ENCODE results near the gene BSND.

The BSND gene

DNA sequence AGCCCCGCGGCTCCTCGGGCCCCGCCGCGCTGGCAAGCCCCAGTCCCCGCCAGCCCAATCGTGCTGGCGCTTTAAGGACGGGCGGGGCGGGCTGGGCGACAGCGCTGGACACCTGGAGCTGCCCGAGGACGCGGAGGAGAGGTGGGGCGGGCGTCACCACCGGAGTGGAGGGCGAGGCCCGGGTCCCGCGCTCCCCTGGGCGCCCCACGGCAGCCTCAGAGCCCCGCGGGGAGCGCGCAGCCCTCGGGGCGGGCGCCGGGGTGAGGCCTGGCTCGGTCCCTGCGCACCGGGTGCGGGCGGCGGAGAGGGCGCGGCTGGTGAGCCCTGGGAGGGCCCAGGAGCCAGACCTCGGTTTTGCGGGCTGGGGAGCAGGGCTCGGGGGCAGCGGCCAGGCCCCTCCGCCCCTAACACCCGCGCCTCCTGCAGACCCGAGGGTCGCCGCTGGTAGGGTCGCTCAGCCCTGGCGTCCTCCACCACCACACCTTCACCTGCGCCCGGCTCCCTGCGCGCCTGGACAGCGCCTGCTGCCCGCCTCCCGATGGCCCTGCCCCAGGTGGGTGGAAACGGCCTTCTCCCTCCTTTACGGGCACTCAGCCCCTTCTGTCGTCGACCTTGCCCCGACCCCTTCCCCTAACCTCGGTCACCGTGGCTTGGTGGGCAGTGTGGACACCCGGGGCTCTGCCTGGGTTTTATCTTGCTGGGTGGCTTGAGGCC lies 18.0 kb upstream of the BSND start, which contains the start of gene TMEM61:
TMEM61 (plus strand) TSS at position 101 of the 714 bp plus-strand sequence; CDS start at position 539, 438 bp downstream.
- peak; percentile 38 for DNase-seq (ENCODE audit: low read depth)
- TF ChIP-seq, protein P1, sequence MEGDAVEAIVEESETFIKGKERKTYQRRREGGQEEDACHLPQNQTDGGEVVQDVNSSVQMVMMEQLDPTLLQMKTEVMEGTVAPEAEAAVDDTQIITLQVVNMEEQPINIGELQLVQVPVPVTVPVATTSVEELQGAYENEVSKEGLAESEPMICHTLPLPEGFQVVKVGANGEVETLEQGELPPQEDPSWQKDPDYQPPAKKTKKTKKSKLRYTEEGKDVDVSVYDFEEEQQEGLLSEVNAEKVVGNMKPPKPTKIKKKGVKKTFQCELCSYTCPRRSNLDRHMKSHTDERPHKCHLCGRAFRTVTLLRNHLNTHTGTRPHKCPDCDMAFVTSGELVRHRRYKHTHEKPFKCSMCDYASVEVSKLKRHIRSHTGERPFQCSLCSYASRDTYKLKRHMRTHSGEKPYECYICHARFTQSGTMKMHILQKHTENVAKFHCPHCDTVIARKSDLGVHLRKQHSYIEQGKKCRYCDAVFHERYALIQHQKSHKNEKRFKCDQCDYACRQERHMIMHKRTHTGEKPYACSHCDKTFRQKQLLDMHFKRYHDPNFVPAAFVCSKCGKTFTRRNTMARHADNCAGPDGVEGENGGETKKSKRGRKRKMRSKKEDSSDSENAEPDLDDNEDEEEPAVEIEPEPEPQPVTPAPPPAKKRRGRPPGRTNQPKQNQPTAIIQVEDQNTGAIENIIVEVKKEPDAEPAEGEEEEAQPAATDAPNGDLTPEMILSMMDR (IDR thresholded peaks at IDR 0.05; ENCODE audit: insufficient read depth, low read depth, low read length, missing control alignments): no peak
- H3K4me3 ChIP-seq (ENCODE audit: low read length): peak within 1 kb of the TSS; percentile 39

DNA sequence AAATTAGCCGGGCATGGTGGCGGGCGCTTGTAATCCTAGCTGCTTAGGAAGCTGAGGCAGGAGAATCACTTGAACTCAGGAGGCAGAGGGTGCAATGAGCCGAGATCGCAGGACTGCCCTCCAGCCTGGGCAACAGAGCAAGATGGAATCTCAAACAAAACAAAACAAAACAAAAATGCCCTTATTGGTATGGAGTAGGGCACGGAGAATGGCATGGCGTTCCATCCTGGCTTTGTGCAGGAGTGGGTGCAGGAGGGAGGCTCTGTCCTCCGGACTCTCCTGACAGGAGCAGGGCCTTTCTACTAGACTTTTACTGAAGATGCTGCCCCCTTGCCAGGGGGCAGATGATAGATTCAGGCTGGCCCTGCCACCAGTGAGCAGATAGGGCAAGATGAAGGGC lies 17.3 kb upstream of the BSND start:
- H3K4me3 ChIP-seq (ENCODE audit: low read length): no peak overlapping the region
- TF ChIP-seq, protein P1 (IDR thresholded peaks at IDR 0.05; ENCODE audit: insufficient read depth, low read depth, low read length, missing control alignments): no peak
- DNase-seq (ENCODE audit: low read depth): no peak

DNA sequence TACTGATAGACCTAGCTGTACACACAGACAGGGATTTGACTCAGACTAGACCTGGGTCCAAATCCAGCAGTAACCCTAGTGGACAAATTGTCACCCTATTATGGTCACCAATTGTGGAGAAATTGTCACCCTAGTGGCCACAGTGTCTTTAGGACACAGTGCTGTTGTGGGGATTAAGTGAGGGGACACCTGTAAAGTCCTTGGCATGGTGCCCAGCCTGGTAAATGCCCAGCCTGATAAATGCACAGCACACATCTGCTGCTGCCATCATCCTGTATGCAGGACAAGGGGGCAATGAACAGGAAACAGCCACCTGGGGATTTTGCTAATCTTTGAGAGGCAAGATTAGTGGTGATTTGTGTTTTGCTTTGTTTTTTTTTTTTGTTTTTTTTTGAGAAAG lies 16.0 kb upstream of the BSND start:
- TF ChIP-seq, protein P1 (IDR thresholded peaks at IDR 0.05; ENCODE audit: insufficient read depth, low read depth, low read length, missing control alignments): no peak
- no peak for DNase-seq (ENCODE audit: low read depth)
- H3K4me3 ChIP-seq (ENCODE audit: low read length): no peak overlapping the region

DNA sequence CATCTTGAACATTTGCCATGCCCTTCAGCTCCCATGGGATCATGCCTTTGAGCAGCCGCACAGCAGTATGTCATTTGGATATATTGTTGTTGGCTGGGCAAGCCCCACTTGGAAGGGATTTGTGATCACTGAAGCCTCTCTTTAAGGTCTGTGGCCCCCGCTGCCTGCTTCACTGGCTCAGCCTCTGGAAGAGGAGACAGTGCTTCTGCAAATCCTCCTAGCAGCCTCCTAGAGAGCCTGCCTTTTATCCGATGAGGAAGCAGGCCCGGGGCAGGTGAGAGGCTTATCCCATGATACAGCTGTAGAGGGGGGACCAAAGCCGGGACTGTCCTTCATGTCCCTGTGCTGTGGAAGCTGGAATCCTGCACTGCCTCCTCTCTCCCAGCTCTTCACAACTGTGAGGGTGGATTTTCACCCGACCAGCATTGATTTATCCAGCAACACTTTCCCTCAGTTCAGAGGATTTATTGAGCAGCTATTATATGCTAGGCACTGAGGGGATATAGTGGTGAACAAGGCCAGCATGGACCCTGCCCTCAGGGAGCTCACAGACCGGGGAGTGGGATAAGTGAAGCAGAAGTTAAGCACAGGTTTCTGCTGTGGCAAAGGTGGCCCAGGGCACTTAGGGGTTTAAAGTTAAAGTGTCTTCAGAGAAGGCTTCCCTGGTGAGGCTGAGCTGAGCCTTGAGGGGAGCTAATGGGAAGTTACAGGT lies 14.4 kb upstream of the BSND start:
- DNase-seq (ENCODE audit: low read depth): no peak
- TF ChIP-seq, protein P1 (IDR thresholded peaks at IDR 0.05; ENCODE audit: insufficient read depth, low read depth, low read length, missing control alignments): no peak
- no peak overlapping the region for H3K4me3 ChIP-seq (ENCODE audit: low read length)

DNA sequence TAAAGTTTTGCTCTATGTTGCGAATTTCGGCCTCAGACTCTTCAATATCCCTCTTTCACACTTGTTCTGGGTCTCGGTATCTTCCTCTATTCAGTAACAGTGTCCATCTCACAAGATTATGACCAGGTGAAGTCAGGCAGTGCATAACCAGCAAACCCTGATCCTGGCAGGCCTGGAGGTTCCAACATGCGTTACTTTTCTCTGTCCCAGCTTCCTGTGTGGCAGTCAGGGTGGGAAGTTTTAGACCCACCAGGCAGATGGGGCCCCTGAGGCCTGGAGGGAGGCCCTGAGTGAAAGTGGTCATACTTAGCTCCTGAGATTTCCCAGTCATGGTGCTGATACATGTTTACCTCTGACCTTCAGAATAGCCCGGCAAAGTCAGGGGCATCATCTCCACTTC lies 13.2 kb upstream of the BSND start:
- DNase-seq (ENCODE audit: low read depth): no peak
- TF ChIP-seq, protein P1 (IDR thresholded peaks at IDR 0.05; ENCODE audit: insufficient read depth, low read depth, low read length, missing control alignments): no peak
- no peak overlapping the region for H3K4me3 ChIP-seq (ENCODE audit: low read length)

DNA sequence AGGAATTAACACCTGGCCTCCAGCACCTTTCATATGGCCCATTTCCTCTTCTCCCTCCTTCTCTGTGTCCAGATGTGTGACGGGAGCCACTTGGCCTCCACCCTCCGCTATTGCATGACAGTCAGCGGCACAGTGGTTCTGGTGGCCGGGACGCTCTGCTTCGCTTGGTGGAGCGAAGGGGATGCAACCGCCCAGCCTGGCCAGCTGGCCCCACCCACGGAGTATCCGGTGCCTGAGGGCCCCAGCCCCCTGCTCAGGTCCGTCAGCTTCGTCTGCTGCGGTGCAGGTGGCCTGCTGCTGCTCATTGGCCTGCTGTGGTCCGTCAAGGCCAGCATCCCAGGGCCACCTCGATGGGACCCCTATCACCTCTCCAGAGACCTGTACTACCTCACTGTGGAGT lies 12.7 kb upstream of the BSND start:
- no peak overlapping the region for H3K4me3 ChIP-seq (ENCODE audit: low read length)
- TF ChIP-seq, protein P1 (IDR thresholded peaks at IDR 0.05; ENCODE audit: insufficient read depth, low read depth, low read length, missing control alignments): no peak
- DNase-seq (ENCODE audit: low read depth): no peak

Measured in epithelial cell of esophagus (primary cell).